HG03571 (cell line): ENCODE results near the gene WDFY3.

Source experiments
- ATAC-seq: cut with Tn5 transposase; IDR thresholded peaks from one replicate; pipeline ENCODE4 v1.9.1; 2021; ENCODE audit not compliant: unreplicated experiment

Gene WDFY3

DNA sequence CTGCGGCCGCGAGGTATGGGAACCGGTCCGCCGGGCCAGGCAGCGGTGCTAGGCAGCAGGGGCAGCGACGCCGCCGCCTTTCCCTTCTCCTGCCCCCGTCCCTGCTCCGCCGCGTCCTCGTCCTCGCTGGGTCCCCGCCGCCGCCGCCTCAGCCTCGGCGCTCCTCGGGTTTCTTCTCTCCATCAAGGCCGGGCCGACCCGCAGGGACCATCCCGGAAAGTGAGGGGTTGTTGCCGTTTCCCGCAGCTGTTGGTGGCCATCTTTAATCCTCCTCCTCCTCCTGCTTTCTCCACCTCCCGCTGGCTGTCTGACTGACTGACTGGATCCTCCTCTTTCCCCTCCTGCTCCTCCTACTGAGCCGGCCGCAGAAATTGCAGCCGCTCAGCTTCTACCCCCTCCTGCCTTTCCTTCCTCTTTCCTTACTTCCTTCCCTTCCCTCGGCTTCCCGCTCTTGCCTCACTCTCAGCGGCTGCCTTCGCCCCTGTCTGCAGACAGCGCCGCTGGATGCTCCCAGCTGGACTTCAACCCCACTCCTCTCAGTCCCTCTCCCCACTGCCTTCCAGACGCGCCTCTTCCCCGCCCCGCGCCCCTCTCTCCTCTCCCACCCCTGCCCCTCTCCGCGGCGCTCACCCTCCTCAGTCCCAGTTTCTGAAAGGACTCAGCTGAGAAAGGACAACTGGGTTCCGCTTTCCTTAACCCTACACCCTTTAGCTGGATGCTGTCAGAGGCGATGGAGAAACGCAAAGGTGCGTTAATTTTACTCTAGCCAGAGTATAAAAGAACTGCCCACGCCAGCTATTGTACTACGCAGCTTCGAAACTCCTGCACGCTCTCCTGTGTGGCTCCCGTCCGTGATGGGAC is at the start of gene WDFY3:
WDFY3 (minus strand) TSS at position 309 of the 861 bp plus-strand sequence. CDS start 106,099 bp downstream, outside the sequence.
- ATAC-seq: no peak

DNA sequence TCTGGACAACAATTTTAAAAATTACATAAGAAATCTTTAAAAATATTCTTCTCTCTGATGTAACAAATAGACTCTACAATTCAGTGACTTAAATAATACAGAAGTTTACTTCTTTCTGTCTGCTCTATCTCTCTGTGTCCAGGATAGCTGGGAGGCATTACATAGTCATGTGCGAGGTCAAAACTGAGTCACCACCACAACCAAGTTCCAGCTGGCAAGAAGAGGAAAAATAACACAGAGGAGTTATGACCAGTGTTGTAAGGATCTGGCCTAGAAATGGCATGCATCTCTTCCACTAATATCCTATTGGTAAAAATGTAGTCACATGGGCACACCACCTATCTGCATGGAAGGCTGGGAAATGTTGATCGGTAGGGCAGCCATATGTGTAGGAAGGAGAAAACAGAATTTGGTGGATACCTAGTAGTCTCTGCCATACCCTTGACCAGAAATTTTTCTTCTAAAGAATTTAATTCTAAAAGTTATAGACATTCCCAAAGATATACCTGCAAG is 39.4 kb upstream of the WDFY3 start:
- no peak for ATAC-seq

DNA sequence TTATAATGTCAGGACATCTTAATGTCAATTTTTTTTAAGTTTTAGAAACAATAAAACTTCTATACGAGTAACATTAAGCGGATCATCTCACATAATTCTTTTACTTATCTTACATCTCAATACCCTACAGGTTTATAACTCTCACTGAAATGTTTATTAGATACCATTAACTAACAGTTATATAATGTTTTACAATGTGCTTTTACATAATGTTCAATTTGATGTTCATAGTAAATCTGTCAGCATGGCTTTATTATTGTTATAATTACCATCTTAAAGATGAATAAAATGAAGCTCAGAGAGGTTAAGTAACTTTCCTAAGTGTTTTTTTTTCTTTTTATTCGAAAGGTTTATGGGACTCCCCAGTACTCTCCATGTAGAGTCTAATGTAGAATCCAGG is 33.9 kb upstream of the WDFY3 start:
- no peak for ATAC-seq

DNA sequence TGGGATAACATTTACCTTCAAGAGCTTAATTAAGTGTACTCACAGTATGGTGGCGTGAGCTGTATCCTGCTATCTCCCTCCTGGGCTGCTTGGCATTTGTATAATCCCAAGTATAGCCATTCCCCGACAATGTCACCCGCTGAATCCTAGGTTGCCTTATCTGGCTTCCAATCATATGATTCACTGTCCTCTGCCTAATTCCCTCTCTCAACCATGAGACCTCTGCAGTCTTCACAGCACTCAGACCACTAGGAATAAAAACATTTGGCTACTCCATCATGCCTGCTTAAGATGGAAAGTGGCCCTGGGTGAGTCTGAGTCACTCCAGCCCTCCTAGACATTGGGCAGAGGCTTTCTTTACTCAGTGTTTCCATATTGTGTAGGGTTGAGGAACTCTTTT is 28.9 kb upstream of the WDFY3 start:
- ATAC-seq: no peak

DNA sequence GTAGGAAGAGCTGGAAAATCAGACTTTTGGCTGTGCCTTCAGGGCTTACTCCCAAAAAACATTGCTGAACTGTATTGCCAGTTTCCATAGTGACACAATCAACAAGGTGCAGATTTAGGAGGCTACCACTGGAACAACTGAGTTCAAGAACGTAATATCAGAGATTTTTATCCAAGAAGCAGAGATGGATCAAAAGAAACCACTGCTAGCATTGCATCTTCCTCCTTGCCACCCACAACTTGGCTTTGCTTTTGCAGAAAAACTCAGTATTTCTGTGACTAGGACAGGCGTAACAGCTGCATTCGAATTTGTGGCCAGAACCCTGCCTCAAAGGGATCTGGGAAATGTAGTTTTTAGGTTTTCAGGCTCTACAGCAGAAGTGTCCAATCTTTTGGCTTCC is 27.8 kb upstream of the WDFY3 start:
- ATAC-seq: no peak

DNA sequence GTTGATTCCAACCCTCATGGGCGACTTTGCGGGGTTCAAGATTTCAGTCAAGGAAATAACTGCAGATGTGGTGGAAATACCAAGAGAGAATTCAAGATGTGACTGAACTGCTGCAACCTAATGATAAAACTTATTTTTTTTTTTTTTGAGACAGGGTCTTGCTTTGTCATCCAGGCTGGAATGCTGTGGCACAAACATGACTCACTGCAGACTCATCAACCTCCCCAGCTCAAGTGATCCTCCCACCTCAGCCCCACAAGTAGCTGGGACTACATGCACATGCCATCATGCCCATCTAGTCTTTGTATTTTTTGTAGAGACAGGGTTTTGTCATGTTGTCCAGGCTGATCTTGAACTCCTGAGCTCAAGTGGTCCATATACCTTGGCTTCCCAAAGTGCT is 19.5 kb upstream of the WDFY3 start:
- ATAC-seq: no peak

- no peak for ATAC-seq
Observed at GRCh38 chr4:84977396-84977795, 10.9 kb upstream of the WDFY3 start.

DNA sequence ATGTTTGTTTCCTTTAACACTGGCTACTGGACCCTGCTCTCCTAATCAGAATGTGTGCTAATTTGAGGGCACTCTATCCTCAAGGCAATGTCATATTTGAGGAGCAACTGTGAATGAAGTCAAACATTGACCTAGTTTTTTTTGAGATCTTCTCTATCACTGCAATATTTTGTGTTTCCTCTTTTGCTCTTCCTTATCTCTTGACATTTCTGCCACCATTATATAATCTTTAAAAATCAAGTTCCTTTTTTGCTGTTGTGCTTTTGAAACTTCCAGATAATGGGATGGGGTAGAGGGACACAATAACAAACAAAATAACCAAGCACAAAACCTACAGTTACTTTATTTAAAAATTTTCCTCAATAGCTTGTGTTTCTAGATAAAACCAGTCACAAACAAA is 7.4 kb upstream of the WDFY3 start:
- no peak for ATAC-seq

GRCh38 chr4:84971319-84971932 is 4.9 kb upstream of the WDFY3 start:
- ATAC-seq: no peak

DNA sequence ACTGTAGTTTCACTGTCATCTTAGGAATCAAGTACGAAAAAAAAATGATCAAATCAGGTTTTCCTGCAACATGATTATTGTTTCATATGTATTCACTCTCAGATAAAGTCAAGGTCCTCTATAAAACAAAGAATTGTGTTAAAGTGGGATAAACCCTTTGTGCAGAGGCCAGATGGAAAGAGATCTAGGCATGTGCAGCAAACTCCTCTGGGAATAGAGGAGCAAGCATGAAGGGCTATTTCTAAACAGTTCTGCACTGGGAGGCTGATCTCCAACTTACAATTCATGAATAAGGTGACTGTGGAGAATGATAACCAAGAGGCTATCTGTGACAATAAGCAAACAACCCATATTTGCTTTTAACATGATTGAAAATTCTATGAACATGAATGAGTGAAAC is 2.4 kb upstream of the WDFY3 start:
- no peak for ATAC-seq

DNA sequence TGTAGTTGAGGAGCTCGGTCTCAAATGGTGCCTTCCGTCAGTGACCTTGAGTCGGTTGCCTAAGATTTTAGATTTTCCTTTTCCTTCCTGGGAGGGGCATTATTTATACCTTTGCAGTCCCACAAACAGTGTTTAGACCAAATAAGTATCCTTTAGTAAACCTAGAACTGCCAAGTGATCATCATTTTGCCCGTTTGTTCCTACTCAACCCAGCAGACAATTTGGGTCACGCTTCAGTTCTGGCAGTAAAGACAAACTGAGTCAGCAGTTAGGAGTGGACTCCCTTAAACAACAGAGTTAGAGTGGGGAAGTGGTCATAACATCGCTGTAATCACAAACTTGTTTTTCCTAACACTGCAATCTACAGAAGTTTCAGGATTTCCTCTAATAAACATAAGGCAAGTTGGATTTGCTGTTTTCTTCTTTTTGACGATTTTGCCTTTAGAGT is 777 bp upstream of the WDFY3 start:
- no peak for ATAC-seq

- ATAC-seq: no peak
Observed at GRCh38 chr4:84965553-84966381, 723 bp downstream of the WDFY3 start.

GRCh38 chr4:84964995-84965552 is 1.4 kb downstream of the WDFY3 start:
- ATAC-seq: no peak

DNA sequence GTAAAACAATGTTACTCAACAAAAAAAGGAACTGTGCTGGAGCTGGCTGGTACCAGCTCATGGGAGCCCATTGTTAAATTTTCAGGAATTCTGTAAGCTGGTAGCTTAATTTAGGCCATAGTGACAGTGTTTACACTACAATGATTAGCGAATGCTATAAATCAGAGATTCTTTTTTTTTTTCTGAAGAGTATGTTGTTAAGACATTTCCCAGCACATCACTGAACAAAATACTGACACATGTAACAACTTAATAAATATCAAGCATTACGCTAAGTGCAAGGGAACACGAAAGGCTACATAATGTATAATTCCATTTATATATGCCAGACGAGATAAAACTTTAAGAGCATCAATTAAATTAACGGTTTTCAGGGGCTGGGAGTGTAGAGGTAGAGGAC is 4.4 kb downstream of the WDFY3 start:
- ATAC-seq: no peak

DNA sequence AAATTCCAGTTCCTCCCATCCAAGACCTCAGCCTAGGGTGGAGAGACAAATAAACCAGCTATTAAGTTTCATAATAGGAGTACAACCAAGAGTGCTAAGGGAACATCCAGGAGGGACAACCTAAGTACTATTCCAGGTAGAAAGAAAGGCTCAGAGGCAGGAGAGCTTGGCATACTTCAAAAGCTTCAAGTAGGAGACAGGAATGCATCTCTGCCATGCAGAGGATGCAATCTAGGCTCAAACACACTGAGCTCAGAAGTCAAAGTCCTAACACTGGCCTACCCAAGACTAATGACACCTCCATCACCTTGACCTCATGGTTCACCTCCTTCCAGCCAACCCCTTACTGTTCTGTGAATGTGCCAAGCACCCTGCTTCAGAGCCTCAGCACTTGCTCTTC is 8.1 kb downstream of the WDFY3 start:
- ATAC-seq: no peak

DNA sequence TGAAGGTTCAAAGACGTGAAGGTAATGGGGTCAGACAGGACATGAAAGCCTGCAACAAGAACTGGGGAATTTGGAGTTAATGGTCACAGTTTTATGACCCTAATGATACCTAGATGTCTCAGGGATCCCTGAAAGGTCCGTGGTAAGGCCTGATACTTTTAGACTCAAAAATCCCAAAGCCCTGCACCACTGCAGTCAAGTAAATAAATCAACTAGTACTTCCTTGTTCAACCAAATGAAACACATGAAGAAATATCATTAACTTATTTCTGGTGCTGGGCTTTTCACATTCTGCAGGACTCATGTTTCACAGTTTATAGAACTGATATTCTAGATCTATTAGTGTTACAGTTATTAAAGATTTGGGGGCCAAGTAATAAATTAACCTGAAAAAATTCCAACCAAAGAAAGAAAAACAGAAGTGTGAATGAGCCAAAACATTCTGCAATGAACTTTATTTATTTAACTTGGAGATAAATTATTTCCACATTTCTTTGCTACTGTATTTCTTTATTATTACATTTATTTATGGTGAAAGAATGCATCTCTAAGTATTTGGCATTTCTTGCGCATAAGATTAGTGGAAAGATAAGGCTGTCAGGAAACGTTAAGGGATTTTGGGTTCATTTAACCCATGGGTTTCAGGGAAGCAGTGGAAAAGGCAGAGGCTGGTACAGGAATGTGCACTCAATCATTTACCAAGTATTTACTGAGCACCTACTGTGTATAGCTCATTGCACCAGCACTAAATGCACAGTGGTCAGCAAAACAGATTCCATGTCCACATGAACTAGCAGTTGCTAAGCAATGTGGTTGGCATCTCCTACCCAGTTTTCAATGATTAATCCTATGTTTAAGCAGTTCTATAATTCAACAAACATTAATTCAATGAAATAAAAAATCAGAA is 8.7 kb downstream of the WDFY3 start:
- ATAC-seq: no peak

DNA sequence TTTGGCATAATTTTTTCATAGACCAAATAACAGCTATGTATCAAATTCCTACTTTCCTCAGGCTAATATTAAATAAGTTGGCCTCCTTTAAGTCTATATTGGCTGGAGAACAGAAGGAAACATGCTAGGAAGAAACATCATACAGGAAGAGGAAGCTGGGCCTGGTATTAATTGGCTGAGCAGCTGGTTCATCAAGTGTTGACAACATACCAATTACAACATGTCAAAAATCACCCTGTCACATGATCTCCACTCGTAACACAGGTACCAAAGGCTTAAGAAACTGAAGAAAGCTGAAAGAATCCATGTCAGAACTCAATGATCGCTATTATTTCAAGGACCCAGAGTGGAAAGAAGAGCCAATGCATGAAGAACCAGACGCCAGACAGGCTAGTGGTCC is 10.5 kb downstream of the WDFY3 start:
- no peak for ATAC-seq

DNA sequence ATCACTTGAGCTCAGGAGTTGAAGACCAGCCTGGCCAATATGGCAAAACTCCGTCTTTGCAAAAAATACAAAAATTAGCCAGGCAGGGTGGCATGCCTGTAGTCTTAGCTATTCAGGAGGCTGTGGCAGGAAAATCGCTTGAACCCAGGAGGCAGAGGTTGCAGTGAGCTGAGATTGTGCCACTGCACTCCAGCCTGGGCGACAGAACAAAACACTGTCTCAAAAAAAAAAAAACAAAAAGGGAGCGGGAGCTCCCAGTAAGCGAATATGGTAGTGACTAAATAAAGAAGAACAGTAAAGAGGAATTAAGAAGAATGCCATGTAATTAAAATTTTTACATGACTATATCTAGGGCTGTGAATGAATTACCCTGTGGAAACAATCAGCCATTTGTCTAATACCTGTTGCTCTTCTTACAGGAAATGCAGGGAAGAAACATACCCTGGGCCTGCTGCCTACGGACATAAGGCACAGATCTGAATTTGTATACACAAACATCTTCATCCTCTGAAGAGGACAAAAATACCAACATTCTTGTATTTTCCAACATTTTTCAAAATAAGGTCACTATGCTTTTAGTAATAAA is 11.4 kb downstream of the WDFY3 start:
- no peak for ATAC-seq

DNA sequence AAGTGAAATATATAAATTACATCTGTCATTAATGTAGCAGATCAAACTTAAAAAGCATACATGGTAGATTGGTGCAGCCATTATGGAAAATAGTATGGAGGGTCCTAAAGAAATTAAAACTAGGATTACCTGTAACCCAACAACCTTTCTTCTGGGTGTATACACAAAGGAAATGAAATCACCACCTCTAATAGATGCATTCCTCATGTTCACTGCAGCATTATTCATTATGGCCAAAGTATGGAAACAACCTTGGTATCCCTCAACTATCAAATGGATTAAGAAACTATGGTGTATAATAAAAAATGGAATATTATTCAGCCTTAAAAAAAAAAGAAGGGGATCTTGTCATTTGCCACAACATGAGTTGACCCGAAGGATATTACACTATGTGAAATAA is 13.7 kb downstream of the WDFY3 start:
- no peak for ATAC-seq

- no peak for ATAC-seq
Observed at GRCh38 chr4:84952004-84952403, 14.5 kb downstream of the WDFY3 start.
